GM06990 (cell line): ENCODE results near the gene MYT1.

ENCODE experiments used
- DNase-seq: peaks from one replicate; pipeline ENCODE4 v3.0.0-alpha.2; 2011; ENCODE audit not compliant: insufficient read length; ENCODE audit errors: extremely low read depth
- H3K27me3 ChIP-seq: replicated peaks from 2 replicates; pipeline ENCODE4 v1.6.0; 2011; ENCODE audit warnings: low read length; ENCODE audit not compliant: control insufficient read depth, insufficient read depth
- H3K36me3 ChIP-seq: 2 replicates; pipeline ENCODE4 v1.5.1; 2011; ENCODE audit warnings: low read length; ENCODE audit not compliant: control insufficient read depth, insufficient read depth
- H3K4me3 ChIP-seq: replicated peaks from 2 replicates; pipeline ENCODE4 v1.5.1; 2011; ENCODE audit warnings: low read depth, mild to moderate bottlenecking, control low read depth, low read length
- CTCF ChIP-seq: IDR thresholded peaks from 2 replicates; pipeline ENCODE4 v1.5.1; 2011; ENCODE audit warnings: low read length, control low read depth, mild to moderate bottlenecking, inconsistent platforms; ENCODE audit not compliant: insufficient read depth, poor library complexity, severe bottlenecking

The MYT1 gene

GRCh38 chr20:64163776-64164122 lies 503 bp upstream of the MYT1 start:
- no peak for TF ChIP-seq CTCF
- DNase-seq = no peak
- Histone ChIP-seq H3K36me3 (no peaks in the 10 kb centered on the region), H3K4me3 (no peak overlapping the region), H3K27me3 (no peaks in the 10 kb centered on the region; the same call in none of the 2 replicates)

GRCh38 chr20:64165866-64166600 lies 1.8 kb downstream of the MYT1 start:
- DNase-seq = no peak
- Histone ChIP-seq H3K4me3 (no peak overlapping the region), H3K27me3 (no peaks in the 10 kb centered on the region; the same call in none of the 2 replicates), H3K36me3 (no peaks in the 10 kb centered on the region)
- no peak for TF ChIP-seq CTCF

- H3K27me3 ChIP-seq = no peaks in the 10 kb centered on the region; the same call in none of the 2 replicates
- DNase-seq = no peak
Measured at GRCh38 chr20:64166721-64167615, 2.7 kb downstream of the MYT1 start.

GRCh38 chr20:64167676-64168075 lies 3.4 kb downstream of the MYT1 start:
- DNase-seq = no peak
- H3K36me3 ChIP-seq = no peaks in the 10 kb centered on the region
- H3K27me3 ChIP-seq = no peaks in the 10 kb centered on the region; the same call in none of the 2 replicates
- H3K4me3 ChIP-seq = no peak overlapping the region
- TF ChIP-seq CTCF = no peak

More at GRCh38 chr20:64166721-64167615, 2.7 kb downstream of the MYT1 start:
- TF ChIP-seq CTCF = no peak
- no peak overlapping the region for H3K4me3 ChIP-seq
- H3K36me3 ChIP-seq = no peaks in the 10 kb centered on the region

GRCh38 chr20:64168381-64169090 lies 4.3 kb downstream of the MYT1 start:
- TF ChIP-seq CTCF = no peak
- DNase-seq = no peak
- Histone ChIP-seq H3K27me3 (no peaks in the 10 kb centered on the region; the same call in none of the 2 replicates), H3K36me3 (no peaks in the 10 kb centered on the region), H3K4me3 (no peak overlapping the region)
